Left hindlimb (tissue), 1 donor: Measurements from ENCODE around the gene PNPLA5.
"Not testable (repeated sequence)": the region's sequence is repeated elsewhere in the genome, so short reads cannot be mapped to it uniquely, and the experiment has no call there.

Experiments
- DNase-seq: peaks from one replicate; pipeline ENCODE4 v3.0.0-alpha.2; 2018

PNPLA5 gene, protein sequence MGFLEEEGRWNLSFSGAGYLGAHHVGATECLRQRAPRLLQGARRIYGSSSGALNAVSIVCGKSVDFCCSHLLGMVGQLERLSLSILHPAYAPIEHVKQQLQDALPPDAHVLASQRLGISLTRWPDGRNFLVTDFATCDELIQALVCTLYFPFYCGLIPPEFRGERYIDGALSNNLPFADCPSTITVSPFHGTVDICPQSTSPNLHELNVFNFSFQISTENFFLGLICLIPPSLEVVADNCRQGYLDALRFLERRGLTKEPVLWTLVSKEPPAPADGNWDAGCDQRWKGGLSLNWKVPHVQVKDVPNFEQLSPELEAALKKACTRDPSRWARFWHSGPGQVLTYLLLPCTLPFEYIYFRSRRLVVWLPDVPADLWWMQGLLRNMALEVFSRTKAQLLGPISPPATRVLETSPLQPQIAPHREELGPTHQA

DNA sequence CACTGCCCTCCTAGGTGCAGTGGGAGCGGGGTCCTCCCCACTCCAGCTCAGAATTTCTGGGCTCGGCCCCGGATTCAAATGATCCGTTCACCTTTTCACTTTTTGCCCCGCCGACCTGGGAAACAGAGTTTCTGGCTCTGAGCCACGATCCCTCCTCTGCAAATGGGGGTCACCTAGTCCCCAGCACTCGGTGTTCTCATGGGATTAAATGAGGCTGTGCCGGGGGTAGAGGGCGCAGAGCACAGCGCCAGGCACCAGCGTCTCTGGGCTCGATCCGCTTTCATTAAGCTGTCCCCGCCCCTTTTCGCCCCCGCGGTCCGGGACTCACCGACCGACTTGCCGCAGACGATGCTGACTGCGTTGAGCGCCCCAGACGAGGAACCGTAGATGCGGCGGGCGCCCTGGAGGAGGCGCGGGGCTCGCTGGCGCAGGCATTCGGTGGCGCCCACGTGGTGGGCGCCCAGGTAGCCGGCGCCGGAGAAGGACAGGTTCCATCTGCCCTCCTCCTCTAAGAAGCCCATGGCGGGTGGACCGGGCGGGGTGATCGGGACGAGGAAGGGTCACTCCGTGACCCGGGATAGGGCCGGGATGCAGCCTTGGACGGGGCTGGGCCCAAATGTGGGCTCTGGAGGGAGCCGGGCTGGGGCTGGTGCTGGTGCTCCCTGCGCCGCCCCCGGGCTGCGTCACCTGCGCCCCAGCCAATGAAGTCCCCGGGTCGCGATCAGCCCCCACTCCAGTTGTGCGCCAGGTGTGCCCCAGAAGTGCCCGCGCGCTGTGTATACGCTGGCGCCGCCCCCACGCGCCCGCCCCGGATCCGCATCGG, at the start of gene PNPLA5:
PNPLA5 (minus strand) TSS at position 654 of the 823 bp plus-strand sequence; CDS start at position 521, 133 bp downstream.
- no peak for DNase-seq

DNA sequence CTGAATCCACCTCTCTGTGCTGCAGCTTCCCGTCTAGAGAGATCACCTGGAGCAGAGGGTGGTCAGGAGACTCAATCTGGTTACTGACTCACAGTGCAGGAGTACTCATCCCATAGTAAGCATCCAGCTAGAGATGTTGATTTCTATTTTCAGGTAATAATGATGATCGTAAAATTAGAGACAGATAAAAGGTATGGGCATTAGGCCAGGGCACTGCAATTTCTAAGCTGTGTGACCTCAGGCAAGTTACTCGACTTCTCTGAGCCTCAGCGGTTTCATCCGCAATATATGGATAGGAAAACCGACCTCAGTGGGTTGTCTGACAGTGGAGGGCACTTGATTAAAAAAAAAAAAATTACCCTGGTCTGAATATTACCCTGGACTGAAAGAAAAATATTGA, 49.6 kb upstream of the PNPLA5 start:
- DNase-seq: no peak

DNA sequence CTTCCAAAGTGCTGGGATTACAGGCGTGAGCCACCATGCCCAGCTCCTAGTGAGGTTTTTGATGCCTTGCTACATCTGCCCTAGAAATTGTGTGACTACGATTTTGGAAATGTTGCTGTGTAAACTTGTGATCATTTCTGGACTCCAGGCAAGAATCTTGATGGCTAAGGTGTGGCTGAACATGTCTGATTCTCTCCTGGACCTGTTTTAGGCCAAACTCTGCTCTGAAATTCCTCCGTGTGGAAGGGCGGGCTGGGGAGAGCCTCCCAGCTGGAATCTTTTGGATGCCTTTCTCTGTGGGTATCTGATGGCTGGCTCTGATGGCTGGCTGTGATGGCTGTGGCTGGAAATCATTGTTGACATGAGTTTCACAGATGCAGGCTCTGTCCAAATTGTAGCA, 40.0 kb upstream of the PNPLA5 start:
- DNase-seq: no peak

DNA sequence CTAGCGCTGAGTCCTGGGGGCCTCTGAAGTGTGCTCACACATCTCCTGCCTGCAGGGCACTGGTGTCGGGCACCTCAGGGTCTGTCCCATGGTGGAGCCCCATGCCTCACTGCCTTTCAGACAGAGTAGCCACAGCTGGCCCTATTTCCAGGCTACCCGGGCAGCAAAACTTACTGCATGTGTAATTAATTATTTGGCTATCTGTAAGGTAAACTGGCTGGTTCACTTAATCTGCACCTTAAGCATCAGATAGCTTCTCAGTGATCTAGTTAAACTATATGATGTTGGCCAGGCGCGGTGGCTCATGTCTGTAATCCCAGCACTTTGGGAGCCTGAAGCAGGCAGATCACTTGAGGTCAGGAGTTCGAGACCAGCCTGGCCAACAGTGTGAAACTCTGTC, 37.1 kb upstream of the PNPLA5 start:
- DNase-seq: no peak

DNA sequence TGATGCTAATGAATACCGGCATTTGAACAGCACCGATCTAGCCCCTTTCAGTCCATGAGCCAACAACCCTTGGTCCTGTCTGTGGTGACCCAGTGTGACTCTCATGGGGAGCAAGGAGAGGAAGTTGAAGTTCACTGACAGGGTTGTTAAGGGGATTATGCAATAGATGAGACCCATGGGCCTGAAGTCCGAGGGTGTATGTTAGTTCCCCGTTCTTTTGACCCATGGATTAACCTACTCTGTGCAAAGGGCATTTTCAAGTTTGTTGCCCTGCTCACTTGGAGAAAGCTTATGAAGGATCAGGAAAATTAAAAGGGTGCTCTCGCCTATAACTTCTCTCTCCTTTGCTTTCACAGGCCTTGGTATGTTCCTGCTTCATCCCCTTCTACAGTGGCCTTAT, 36.7 kb upstream of the PNPLA5 start:
- no peak for DNase-seq

DNA sequence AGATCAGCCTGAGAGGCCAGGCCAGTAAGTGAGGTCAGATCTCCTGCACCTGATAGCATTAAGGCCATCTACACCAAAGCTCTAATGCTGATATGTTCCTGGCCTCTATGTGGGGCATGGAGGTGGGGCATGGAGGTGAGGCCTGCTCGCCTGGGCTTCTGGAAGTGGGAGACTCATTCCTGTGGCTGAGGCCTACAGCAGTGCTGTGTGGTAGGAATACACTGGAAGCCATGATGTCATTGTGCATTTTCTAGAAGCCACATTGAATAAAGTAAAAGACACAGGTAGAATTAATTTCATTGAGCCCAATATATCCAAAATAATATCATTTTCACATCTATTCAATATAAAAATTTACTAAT, 34.5 kb upstream of the PNPLA5 start:
- DNase-seq: no peak

DNA sequence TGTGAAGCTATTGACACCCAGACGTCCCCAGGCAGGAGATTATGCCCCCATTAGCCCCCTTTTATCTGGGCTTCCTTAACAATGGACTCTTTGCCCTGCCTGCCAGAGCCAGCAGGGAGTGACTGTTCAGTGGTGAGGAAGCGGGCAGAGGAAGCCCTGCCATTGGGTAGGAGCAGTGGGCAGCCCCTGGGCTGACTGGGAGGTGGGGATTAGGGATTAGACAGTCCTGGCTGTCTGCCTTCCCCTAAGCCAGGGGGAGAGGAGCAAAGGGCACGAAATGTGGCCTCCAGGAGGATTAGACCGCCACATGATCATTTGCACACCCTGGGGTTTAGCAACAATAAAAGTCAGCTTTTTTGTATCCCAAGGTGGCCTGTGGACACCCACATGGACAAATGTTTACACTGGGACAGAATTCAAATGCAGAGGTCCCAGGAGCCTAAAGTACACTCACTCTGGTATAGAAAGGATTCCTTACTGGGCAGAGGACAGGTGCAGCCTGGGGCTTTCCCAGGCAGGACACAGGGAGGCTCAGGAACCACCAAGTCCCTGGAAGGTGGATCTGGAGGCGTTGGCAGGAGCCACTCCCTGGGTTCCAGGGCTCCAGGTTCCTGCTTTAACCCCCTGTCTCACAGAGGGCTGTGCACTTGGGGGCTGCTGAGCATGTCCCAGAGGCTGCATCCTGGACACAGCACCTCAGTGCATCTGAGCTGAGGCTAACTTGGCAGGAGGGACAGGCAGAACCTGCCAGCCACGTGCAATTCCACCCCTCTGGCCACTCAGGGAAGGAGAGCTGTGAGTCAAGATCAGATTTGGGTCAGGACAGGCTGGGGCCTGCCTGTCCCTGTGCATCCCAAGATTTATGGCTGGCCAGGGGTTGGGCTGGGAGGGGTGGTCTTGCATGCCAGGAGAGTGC, 33.9 kb upstream of the PNPLA5 start:
- DNase-seq: no peak

DNA sequence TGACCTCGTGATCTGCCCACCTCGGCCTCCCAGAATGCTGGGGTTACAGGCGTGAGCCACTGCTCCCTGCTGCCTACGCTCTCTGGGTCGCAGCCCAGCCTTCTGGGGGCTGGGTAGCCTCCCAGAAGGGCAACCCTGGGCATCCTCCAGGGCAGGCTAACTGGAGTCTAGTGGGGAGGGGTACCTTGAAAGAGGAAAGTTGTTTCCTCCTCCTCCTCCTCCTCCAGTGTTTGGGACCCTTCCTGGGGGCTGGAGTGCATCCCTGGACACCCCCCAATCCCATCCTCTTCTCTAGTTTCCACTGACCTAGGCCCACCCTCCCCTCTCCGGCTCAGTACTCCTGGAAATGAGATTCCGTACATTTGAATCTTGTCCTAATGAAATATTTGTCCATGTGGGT, 33.1 kb upstream of the PNPLA5 start:
- DNase-seq: no peak

DNA sequence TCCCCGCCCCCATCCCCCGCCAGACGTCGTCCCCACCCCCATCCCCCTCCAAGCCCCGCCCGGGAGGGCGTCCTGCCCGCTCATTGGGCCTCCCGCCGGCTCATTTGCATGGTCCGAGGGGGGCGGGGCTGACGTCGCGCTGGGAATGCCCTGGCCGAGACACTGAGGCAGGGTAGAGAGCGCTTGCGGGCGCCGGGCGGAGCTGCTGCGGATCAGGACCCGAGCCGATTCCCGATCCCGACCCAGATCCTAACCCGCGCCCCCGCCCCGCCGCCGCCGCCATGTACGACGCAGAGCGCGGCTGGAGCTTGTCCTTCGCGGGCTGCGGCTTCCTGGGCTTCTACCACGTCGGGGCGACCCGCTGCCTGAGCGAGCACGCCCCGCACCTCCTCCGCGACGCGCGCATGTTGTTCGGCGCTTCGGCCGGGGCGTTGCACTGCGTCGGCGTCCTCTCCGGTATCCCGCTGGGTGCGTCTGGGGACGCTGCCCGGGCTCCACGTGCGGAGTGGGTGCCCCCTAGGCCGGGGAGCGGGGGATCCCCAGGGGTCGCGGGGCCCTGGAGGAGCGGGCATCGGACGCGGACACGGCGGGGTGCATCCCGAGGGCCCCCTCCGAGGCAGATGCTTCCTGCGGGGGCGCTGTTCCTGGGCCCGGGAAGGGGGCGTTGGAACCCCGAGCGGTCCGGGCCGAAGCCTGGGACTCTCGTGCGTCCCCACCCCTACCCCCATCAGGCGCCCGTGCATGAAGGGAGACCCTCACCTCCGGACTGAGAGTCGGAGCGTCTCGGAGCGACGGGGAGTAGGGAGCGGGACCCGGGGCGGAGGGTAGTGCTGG, 32.0 kb upstream of the PNPLA5 start, which contains the start of gene PNPLA3:
PNPLA3 (plus strand) TSS at position 175 of the 834 bp plus-strand sequence; CDS start at position 282, 107 bp downstream.
- DNase-seq: peak; percentile 92

DNA sequence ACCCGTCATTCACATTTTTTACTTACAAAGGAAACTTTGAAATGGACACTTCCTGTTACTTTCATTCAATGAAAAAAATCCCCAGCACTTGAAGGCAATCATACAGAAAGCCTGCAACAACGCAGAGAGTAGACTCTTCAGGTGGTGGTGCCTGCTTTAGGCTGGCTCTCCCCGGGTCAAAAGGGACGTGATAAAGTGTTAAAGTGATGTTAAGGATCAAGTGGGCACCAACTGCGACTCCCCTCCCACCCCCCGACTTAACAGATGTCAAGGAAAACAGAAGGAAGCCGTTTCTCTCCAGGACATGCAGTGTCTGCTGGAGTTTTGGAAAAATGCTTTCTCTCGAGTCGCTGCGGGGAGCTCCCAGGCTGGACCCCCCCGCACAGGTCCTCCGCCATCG, 31.4 kb upstream of the PNPLA5 start:
- no peak for DNase-seq

DNA sequence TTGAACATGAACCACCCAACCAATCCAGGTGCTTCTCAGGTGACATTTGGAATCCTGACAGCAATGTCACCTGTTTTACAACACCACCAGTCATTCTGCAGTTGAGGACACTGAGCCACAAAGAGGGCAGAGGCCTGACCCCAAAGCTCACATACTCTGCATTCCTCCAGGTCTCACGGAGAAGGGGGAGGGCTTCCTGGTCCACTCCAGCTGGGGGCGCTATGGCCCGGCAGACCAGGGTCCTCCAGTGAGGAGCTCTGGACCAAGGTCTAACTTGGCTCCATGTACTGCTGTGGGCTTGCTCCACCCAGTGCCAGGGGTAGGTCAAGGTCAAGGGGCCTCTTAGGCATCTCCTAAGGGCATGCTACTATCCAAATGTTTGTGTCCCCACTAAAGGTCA, 30.3 kb upstream of the PNPLA5 start:
- peak; percentile 13 for DNase-seq

DNA sequence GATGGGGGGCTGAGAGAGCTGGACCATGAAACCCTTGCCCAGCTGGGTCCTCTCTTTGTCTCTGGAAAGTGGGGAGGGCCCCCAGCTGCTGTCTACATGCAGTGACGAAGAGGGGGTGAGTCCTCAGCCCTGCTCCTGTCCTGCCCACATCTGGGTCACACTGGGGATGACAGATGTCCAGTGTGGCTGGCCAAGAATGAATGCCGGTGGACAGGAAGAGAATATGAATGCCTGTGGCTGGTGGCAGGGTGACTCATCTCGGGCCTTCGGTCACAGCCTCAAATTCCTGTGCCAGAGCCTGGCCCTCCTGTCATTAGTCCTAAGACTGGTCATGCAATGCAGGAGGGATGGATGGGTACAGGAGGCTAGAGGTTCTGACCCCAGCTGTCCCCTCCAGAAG, 29.6 kb upstream of the PNPLA5 start:
- DNase-seq: peak; percentile 57

DNA sequence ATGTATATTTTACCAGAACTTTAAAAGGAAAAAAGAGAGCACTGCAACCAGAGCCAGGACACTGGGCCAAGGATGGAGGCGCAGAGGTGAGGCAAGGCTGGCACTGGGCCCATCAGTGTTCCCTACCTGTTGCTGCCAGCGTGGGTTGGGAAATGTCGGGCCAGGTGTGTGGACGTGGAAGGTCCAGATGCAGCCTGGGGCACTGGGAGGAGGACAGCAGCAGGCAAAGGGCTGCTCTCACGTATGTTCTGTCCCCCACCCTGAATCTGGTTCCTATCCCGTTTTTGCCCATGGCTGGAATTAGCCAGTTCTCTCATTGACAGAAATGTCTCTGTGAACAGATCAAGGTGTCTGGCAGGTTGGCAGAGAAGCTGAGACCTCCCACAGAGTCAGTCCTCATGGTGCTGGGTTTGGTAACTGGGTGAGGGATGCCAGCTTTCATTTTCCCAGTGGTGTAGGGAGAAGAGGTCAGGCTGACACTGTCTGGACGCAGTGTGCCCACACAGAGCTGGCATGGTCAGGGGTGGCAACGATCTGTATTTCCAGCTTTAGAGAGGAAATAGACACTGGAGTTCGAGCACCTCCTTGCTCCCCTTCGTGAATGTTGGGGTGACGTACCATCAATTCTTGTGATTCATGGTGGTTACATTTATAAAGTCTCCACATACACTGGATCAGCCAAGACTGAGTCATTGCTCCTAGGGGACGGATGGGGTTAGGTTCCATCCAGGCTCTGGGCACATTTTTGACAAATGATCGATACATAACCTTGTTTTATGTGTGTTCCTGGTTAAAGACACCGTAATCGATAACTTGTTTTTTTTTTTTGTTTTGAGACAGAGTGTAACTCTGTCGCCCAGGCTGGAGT, 27.5 kb upstream of the PNPLA5 start:
- no peak for DNase-seq

DNA sequence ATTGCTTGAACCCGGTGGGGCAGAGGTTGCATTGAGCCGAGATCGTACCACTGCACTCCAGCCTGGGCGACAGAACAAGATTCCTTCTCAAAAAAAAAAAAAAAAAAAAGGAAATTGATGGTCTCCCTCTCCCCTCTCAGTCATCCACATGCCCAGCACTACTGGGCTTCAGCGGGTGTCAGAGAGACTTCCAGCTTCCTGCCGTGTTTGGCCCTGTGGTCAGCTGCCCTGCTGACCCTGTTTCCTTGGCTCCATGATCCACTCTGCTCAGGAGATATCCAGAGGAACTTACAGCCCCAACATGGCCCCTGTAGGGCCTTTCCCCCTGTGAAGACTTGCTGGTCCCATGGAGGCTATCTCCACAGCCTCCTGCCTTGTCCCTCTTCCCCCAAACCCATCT, 25.7 kb upstream of the PNPLA5 start:
- no peak for DNase-seq

DNA sequence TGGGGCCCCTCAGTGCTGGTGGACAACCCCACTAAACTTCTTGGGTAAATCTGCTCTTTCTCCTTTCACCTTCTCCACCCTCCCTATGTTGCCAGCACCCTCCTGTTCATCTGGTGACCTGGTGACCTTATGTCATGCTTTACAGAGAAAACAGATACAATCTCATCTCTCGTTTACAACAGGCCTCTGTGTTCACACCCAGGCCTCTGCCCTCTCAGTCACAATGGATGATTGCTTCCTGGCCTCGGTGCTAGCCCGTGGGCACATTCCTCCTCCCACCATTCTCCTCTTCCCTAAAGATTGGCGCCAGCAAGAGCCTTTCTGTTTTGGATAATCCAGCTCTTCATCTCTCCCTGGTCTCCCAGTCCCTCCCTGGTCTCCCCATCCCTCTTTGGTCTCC, 19.5 kb upstream of the PNPLA5 start:
- no peak for DNase-seq

DNA sequence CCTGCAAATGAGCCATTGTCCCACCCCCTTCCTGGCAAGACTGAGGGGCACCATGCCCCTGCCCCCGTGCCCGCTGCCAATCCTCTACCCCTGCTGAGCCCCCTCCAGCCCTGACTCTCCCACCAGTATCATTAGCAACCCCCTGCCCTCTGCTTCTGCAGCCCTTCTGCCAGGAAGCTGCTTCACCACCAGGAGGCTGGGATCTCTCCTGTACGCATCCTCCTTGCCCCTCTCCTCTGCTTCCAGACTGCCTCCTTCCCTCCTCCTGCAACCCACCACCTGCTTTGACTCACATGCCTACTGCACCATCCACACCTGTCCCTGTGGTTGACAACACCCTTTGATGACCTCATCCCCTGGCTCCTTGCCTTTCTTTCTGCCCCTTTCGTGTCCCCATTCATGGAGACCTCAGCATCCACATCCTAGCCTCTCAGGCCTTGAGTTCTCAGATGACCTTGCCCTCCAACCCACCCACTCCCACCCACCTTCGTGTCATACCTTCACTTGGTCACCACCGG, 18.4 kb upstream of the PNPLA5 start:
- no peak for DNase-seq

DNA sequence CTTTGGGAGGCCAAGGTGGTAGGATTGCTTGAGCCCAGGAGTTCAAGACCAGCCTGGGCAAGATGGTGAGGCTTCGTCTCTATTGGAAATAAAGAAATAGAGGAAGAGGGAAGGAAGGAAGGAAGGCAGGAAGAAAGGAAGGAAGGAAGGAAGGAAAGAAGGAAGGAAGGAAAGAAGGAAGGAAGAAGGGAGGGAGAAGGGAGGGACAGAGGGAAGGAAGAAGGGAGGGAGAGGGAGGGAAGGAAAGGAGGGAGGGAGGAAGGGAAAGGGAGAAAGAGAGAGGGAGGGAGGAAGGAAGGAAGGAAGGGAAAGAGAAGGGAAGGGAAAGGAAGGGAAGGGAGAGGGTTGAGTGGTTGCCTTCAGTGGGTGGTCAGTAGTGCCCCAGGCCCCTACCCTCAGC, 17.9 kb upstream of the PNPLA5 start:
- no peak for DNase-seq

DNA sequence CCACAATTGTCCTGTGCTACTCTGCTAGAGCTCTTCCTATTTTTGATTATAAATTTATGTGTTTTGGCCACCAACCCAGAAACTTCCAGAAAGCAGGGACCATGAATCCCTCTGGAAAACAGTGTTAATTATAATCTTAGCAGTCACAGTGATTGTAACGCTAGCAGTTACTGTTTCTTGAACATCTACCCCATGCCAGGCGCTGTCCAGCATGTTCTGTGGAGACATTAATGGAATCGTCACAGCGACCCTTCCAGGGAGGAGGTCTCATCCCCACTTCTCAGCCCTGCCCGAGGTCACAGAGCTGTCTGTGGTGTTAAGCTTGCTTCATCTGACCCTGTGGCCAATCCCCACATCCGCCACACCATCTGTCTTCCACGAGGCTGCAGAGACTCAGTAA, 13.9 kb upstream of the PNPLA5 start:
- DNase-seq: no peak

DNA sequence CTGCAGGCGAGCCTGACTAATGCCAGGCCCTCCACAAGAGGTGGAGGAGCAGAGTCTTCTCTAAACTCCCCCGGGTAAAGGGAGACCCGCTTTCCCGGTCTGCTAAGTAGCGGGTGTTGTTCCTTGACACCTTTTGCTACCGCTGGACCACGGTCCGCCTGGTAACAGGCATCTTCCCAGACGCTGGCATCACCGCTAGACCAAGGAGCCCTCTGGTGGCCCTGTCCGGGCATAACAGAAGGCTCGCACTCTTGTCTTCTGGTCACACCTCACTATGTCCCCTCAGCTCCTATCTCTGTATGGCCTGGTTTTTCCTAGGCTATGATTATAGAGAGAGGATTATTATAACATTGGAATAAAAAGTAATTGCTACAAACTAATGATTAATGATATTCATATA, 12.6 kb upstream of the PNPLA5 start:
- DNase-seq: not testable (repeated sequence)

DNA sequence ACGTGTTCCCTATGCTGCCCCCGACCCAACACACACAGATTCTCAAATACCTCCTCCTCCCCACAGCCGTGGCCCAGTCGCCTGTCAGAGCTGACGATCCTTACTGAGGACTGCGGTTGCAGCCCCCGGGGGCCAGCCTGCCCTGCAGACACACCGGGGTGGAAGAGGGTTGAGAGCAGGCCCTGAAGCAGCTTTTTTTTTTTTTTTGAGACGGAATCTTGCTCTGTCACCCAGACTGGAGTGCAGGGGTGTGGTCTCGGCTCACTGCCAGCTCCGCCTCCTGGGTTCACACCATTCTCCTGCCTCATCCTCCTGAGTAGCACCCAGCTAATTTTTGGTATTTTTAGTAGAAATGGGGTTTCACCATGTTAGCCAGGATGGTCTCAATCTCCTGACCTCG, 11.2 kb upstream of the PNPLA5 start:
- DNase-seq: not testable (repeated sequence)
